SU-DHL-6 (cell line): Measurements from ENCODE around the gene NELFE.
"Not testable (repeated sequence)": the region's sequence is repeated elsewhere in the genome, so short reads cannot be mapped to it uniquely, and the experiment has no call there.

Source experiments
- H2AFZ ChIP-seq: fragments of 200-600 bp; sonication (generic); 2 replicates; pipeline ENCODE4 v1.6.1; 2014; ENCODE audit warnings: low read depth, mild to moderate bottlenecking, moderate library complexity, mixed read lengths, antibody characterized with exemption, low read length; ENCODE audit not compliant: severe bottlenecking
- H3F3A ChIP-seq: fragments of 200-600 bp; shearing (Covaris generic); 2 replicates; pipeline ENCODE4 v1.6.0; 2016; ENCODE audit warnings: antibody characterized with exemption, mild to moderate bottlenecking; ENCODE audit not compliant: insufficient read depth
- H3K27ac ChIP-seq: fragments of 200-600 bp; sonication (generic); 2 replicates; pipeline ENCODE4 v1.5.1; 2016; ENCODE audit warnings: low read depth, mild to moderate bottlenecking, low read length, moderate library complexity, mixed read lengths
- H3K27me3 ChIP-seq: fragments of 200-600 bp; sonication (generic), shearing (Covaris generic); 2 replicates; pipeline ENCODE4 v1.6.0; 2014; ENCODE audit warnings: mild to moderate bottlenecking, low read length
- H3K36me3 ChIP-seq: fragments of 200-600 bp; sonication (generic); 2 replicates; pipeline ENCODE4 v1.6.1; 2014; ENCODE audit warnings: mild to moderate bottlenecking, low read length, mixed read lengths
- H3K4me2 ChIP-seq: fragments of 300-600, 200-600 bp; shearing (Covaris generic), sonication (generic); 2 replicates; pipeline ENCODE4 v1.6.0; 2014; ENCODE audit warnings: low read length, low read depth, mild to moderate bottlenecking; ENCODE audit not compliant: poor library complexity, severe bottlenecking
- H3K4me3 ChIP-seq: fragments of 200-600 bp; sonication (generic); 2 replicates; pipeline ENCODE4 v1.5.1; 2014; ENCODE audit warnings: antibody characterized with exemption, low read length, mild to moderate bottlenecking, mixed read lengths; ENCODE audit not compliant: insufficient read depth, poor library complexity, severe bottlenecking
- H3K79me2 ChIP-seq: fragments of 200-600 bp; sonication (generic); 2 replicates; pipeline ENCODE4 v1.6.1; 2014; ENCODE audit warnings: mild to moderate bottlenecking, low read length, moderate library complexity; ENCODE audit not compliant: insufficient read depth
- H3K9ac ChIP-seq: fragments of 200-600 bp; sonication (generic); 2 replicates; pipeline ENCODE4 v1.7.0; 2014; ENCODE audit warnings: mild to moderate bottlenecking, low read length
- H3K9me2 ChIP-seq: fragments of 200-600 bp; sonication (generic); replicated peaks from 2 replicates; pipeline ENCODE4 v1.6.1; 2014; ENCODE audit warnings: low read length; ENCODE audit not compliant: insufficient read depth
- H3K9me3 ChIP-seq: fragments of 200-600 bp; sonication (generic); 2 replicates; pipeline ENCODE4 v1.6.1; 2014; ENCODE audit warnings: low read length, mixed read lengths; ENCODE audit not compliant: insufficient read depth
- H4K20me1 ChIP-seq: fragments of 200-600 bp; sonication (generic); 2 replicates; pipeline ENCODE4 v1.6.1; 2014; ENCODE audit warnings: low read depth, mild to moderate bottlenecking, antibody characterized with exemption, low read length, moderate library complexity, mixed read lengths
- EZH2phosphoT487 ChIP-seq: fragments of 200-600 bp; sonication (generic), shearing (Covaris generic); conservative IDR thresholded peaks from 2 replicates; pipeline ENCODE4 v1.6.1; 2018; ENCODE audit warnings: mild to moderate bottlenecking, antibody characterized with exemption, low read length, moderate library complexity, mixed read lengths
- TF ChIP-seq, protein P1 (sequence below): fragments of 200-600 bp; sonication (generic); IDR thresholded peaks from one replicate; pipeline ENCODE4 v1.5.1; 2017; ENCODE audit warnings: antibody characterized with exemption, mild to moderate bottlenecking, low read length, moderate library complexity; ENCODE audit not compliant: insufficient read depth, poor library complexity, severe bottlenecking

Gene NELFE

GRCh38 chr6:31907158-31907813, 51.5 kb downstream of the NELFE start:
- Histone ChIP-seq H3K79me2 (no peaks in the 10 kb centered on the region), H3K4me3 (no peak overlapping the region), H3K4me2 (no peak overlapping the region), H2AFZ (no peak overlapping the region), H3F3A (peaks cover 17% of the 10 kb centered on the region), H3K9me2 (no peaks in the 10 kb centered on the region), H3K27ac (no peak overlapping the region), H4K20me1 (no peaks in the 10 kb centered on the region), H3K9me3 (no peaks in the 10 kb centered on the region), H3K36me3 (no peaks in the 10 kb centered on the region), H3K9ac (no peak overlapping the region), H3K27me3 (0 out of 2 replicates have a peak, but pooled peaks cover 3% of the 10 kb centered on the region)
- TF ChIP-seq EZH2phosphoT487: no peak
- TF ChIP-seq, protein P1, sequence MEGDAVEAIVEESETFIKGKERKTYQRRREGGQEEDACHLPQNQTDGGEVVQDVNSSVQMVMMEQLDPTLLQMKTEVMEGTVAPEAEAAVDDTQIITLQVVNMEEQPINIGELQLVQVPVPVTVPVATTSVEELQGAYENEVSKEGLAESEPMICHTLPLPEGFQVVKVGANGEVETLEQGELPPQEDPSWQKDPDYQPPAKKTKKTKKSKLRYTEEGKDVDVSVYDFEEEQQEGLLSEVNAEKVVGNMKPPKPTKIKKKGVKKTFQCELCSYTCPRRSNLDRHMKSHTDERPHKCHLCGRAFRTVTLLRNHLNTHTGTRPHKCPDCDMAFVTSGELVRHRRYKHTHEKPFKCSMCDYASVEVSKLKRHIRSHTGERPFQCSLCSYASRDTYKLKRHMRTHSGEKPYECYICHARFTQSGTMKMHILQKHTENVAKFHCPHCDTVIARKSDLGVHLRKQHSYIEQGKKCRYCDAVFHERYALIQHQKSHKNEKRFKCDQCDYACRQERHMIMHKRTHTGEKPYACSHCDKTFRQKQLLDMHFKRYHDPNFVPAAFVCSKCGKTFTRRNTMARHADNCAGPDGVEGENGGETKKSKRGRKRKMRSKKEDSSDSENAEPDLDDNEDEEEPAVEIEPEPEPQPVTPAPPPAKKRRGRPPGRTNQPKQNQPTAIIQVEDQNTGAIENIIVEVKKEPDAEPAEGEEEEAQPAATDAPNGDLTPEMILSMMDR: no peak

GRCh38 chr6:31906727-31907126, 52.0 kb downstream of the NELFE start:
- not testable (repeated sequence) for H3K9me3 ChIP-seq, H3K4me3 ChIP-seq, H3K36me3 ChIP-seq, H3K9ac ChIP-seq, H3K4me2 ChIP-seq, H2AFZ ChIP-seq, H3K79me2 ChIP-seq, H3K27me3 ChIP-seq, H4K20me1 ChIP-seq, H3K27ac ChIP-seq, H3K9me2 ChIP-seq
- H3F3A ChIP-seq: peaks cover 23% of the 10 kb centered on the region

DNA sequence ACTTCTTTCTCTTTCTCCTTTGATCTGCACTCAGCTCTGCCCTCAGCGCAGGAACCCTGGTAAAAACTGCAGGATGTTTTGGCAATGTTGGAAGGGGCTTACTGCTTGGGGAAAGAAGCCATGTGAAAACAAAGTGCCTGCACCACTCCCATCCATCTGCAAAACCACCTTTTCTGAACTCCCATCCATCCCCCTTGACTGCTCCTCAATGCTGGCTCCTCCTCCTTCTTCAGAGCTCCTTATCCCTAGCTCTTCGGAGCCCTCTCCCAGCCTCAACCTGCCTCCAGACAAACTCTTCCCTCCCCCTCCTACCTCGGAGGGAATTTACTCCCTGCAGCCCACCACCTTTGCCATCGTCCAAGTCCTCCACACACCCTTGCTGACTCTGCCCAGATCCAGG, 52.6 kb downstream of the NELFE start:
- Histone ChIP-seq H3K9me3 (no peaks in the 10 kb centered on the region), H3K4me3 (no peak overlapping the region), H3K9ac (no peak overlapping the region), H3K79me2 (no peaks in the 10 kb centered on the region), H2AFZ (no peak overlapping the region), H3K9me2 (no peaks in the 10 kb centered on the region), H3K36me3 (no peaks in the 10 kb centered on the region), H3K27me3 (0 out of 2 replicates have a peak, but pooled peaks cover 3% of the 10 kb centered on the region), H3K4me2 (no peak overlapping the region), H4K20me1 (no peaks in the 10 kb centered on the region), H3K27ac (no peak overlapping the region), H3F3A (peaks cover 26% of the 10 kb centered on the region)
- TF ChIP-seq, protein P1: no peak

DNA sequence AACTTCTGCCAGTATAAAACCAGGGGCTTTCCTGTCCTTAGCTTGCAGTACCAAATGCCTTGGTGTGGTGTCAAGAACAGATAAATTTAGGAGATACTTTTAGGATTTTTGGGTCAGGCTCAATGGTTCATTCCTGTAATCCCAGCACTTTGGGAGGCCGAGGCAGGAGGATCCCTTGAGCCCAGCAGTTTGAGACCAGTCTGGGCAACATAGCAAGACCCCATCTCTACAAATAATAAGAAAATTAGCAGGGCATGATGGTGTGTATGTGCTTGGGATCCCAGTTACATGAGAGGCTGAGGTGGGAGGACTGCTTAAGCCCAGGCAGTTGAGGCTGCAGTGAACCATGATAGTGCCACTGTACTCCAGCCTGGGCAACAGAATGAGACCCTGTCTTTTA, 53.7 kb downstream of the NELFE start:
- H2AFZ ChIP-seq: no peak overlapping the region
- no peaks in the 10 kb centered on the region for H4K20me1 ChIP-seq
- no peak overlapping the region for H3K9ac ChIP-seq
- 0 out of 2 replicates have a peak, but pooled peaks cover 3% of the 10 kb centered on the region for H3K27me3 ChIP-seq
- no peaks in the 10 kb centered on the region for H3K79me2 ChIP-seq
- H3F3A ChIP-seq: peaks cover 30% of the 10 kb centered on the region
- H3K4me3 ChIP-seq: no peak overlapping the region
- no peaks in the 10 kb centered on the region for H3K9me2 ChIP-seq
- TF ChIP-seq, protein P1: no peak
- no peak for TF ChIP-seq EZH2phosphoT487
- H3K36me3 ChIP-seq: no peaks in the 10 kb centered on the region
- no peak overlapping the region for H3K4me2 ChIP-seq
- H3K9me3 ChIP-seq: no peaks in the 10 kb centered on the region
- H3K27ac ChIP-seq: no peak overlapping the region
